Measurements from ENCODE around the gene OR6M1. TPM values are rescaled to one million over a fixed set of nuclear protein-coding genes. Genes with fewer than 3 reads are reported as not detected.

The OR6M1 gene
- total RNA-seq, 1 experiment from 2014 or later: not detected

GRCh38 chr11:123833095-123833494 is 26.9 kb upstream of the OR6M1 start:
- no peak for TF ChIP-seq CTCF (IDR thresholded peaks at IDR 0.05; ENCODE audit: unreplicated experiment)
- H3K36me3 Mint-ChIP-seq (ENCODE audit: insufficient read depth, unreplicated experiment): no peaks in the 10 kb centered on the region
- CTCF ChIA-PET: no interaction called here
- H3K9me3 Mint-ChIP-seq (ENCODE audit: low read depth, unreplicated experiment): peaks cover 12% of the 10 kb centered on the region
- no TSS peak for BruUV-seq (replicated peaks)
- H3K4me1 Mint-ChIP-seq (ENCODE audit: low read depth, unreplicated experiment): no peaks in the 10 kb centered on the region
- no peak overlapping the region for H3K27ac Mint-ChIP-seq (ENCODE audit: unreplicated experiment)
- no peak for DNase-seq
- no peak overlapping the region for H3K4me3 Mint-ChIP-seq (ENCODE audit: low read depth, unreplicated experiment)
- H3K27me3 Mint-ChIP-seq (ENCODE audit: unreplicated experiment): no peaks in the 10 kb centered on the region
- intact Hi-C loops (cut with micrococcal nuclease; ENCODE audit: unreplicated experiment): no loop called here

DNA sequence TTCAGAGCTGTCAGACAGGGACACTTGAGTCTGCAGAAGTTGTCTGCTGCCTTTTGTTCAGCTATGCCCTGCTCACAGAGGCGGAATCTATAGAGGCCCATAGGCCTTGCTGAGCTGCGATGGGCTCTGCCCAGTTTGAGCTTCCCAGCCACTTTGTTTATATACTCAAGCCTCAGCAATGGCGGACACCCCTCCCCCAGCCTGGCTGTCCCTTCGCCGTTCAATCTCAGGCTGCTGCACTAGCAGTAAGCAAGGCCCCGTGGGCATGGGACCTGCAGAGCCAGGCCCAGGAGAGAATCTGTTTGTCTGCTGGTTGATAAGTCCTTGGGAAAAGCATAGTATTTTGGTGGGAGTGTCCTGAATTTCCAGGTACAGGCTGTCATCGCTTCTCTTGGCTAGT is 23.6 kb upstream of the OR6M1 start:
- CTCF ChIA-PET: no interaction called here
- no peaks in the 10 kb centered on the region for H3K4me1 Mint-ChIP-seq (ENCODE audit: low read depth, unreplicated experiment)
- no peaks in the 10 kb centered on the region for H3K27me3 Mint-ChIP-seq (ENCODE audit: unreplicated experiment)
- no TSS peak for BruUV-seq (replicated peaks)
- no peak for DNase-seq
- intact Hi-C loops (cut with micrococcal nuclease; ENCODE audit: unreplicated experiment): no loop called here
- TF ChIP-seq CTCF (IDR thresholded peaks at IDR 0.05; ENCODE audit: unreplicated experiment): no peak
- H3K9me3 Mint-ChIP-seq (ENCODE audit: low read depth, unreplicated experiment): peaks cover 13% of the 10 kb centered on the region
- no peak overlapping the region for H3K4me3 Mint-ChIP-seq (ENCODE audit: low read depth, unreplicated experiment)
- no peak overlapping the region for H3K27ac Mint-ChIP-seq (ENCODE audit: unreplicated experiment)
- no peaks in the 10 kb centered on the region for H3K36me3 Mint-ChIP-seq (ENCODE audit: insufficient read depth, unreplicated experiment)

DNA sequence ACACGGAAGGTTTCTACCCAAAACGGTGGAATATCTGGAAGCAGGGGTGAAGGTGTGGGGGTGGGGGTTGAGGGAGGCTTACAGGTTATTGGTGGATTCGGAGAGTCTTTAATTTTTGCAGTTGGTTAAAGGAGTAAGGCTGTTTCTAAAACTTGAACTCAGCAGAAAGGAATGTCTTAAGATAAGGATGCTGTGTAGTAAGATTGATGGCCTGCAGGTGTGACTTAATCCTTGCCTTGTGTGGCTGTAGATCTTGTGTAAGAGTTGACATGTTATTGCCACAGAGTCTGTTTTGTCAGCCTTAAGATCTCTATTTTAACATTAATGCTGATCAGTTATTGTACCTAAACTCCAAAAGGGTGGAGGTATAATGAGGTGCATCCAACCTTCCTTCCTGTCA is 16.4 kb upstream of the OR6M1 start:
- H3K36me3 Mint-ChIP-seq (ENCODE audit: insufficient read depth, unreplicated experiment): no peaks in the 10 kb centered on the region
- no peak overlapping the region for H3K27ac Mint-ChIP-seq (ENCODE audit: unreplicated experiment)
- CTCF ChIA-PET: interaction anchor here (1.0 kb wide), 1 partner anchor 12 kb away, joined by 3 read pairs; no protein-coding TSS in a partner anchor
- no peak for TF ChIP-seq CTCF (IDR thresholded peaks at IDR 0.05; ENCODE audit: unreplicated experiment)
- H3K4me1 Mint-ChIP-seq (ENCODE audit: low read depth, unreplicated experiment): peaks cover 8% of the 10 kb centered on the region
- H3K27me3 Mint-ChIP-seq (ENCODE audit: unreplicated experiment): no peaks in the 10 kb centered on the region
- peak; percentile 1 for DNase-seq
- H3K9me3 Mint-ChIP-seq (ENCODE audit: low read depth, unreplicated experiment): peaks cover 7% of the 10 kb centered on the region
- no TSS peak for BruUV-seq (replicated peaks)
- no peak overlapping the region for H3K4me3 Mint-ChIP-seq (ENCODE audit: low read depth, unreplicated experiment)
- intact Hi-C loops (cut with micrococcal nuclease; ENCODE audit: unreplicated experiment): no loop called here

DNA sequence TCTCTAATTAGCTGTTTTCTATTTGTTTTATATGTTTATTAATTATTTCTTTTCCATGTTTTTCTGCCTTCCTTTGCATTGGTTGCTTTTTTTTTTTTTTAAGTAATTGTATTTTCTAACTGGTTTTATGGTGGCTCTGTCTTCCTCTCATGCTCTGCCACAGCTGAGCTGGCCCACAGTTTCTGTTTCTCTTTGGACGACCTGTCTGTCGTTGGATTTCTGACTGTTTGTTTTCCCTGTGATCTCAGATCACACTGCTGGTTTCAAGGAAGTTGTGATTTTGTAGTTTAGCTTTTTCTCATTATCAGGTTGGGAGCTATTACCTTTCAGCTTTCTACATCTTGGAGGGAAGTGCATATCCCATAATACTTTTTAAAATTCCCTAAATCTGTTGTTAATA is 15.9 kb upstream of the OR6M1 start:
- TF ChIP-seq CTCF (IDR thresholded peaks at IDR 0.05; ENCODE audit: unreplicated experiment): no peak
- intact Hi-C loops (cut with micrococcal nuclease; ENCODE audit: unreplicated experiment): no loop called here
- BruUV-seq (replicated peaks): no TSS peak
- Mint-ChIP-seq H3K9me3 (ENCODE audit: low read depth, unreplicated experiment) (peaks cover 5% of the 10 kb centered on the region), H3K27ac (ENCODE audit: unreplicated experiment) (no peak overlapping the region), H3K4me1 (ENCODE audit: low read depth, unreplicated experiment) (peaks cover 8% of the 10 kb centered on the region), H3K27me3 (ENCODE audit: unreplicated experiment) (no peaks in the 10 kb centered on the region), H3K36me3 (ENCODE audit: insufficient read depth, unreplicated experiment) (no peaks in the 10 kb centered on the region), H3K4me3 (ENCODE audit: low read depth, unreplicated experiment) (no peak overlapping the region)
- CTCF ChIA-PET: interaction anchor here (1.0 kb wide), 1 partner anchor 11 kb away, joined by 3 read pairs; no protein-coding TSS in a partner anchor
- DNase-seq: peak; percentile 12

Data from Calu3 (cell line).